SK-N-SH treated with all-trans-retinoic acid at 6 μM for 48 hours (cell line): Measurements from ENCODE around the gene NOL8.

ENCODE experiments used
- ATAC-seq: fragments of 200-7000 bp; cut with Tn5 transposase; 3 replicates; pipeline ENCODE4 v1.9.1; 2020; ENCODE audit warnings: mild to moderate bottlenecking, moderate library complexity
- ARNTL ChIP-seq: fragments of 450-650 bp; formaldehyde crosslinking; IDR thresholded peaks from 2 replicates; pipeline ENCODE4 v1.5.0; 2020; ENCODE audit warnings: low read depth, mild to moderate bottlenecking, moderate library complexity, borderline replicate concordance
- BACH2 ChIP-seq: fragments of 250-450 bp; sonication (Bioruptor Pico); IDR thresholded peaks from 2 replicates; pipeline ENCODE4 v1.9.0; 2021; ENCODE audit warnings: mild to moderate bottlenecking, borderline replicate concordance
- CSDC2 ChIP-seq: fragments of 250-450 bp; sonication (Bioruptor Pico); IDR thresholded peaks from 2 replicates; pipeline ENCODE4 v1.5.0; 2020; ENCODE audit warnings: mild to moderate bottlenecking, moderate library complexity
- ESRRG ChIP-seq: fragments of 250-450 bp; sonication (Bioruptor Pico); IDR thresholded peaks from 2 replicates; pipeline ENCODE4 v1.6.1; 2021; ENCODE audit warnings: mild to moderate bottlenecking
- GLIS3 ChIP-seq: fragments of 250-450 bp; sonication (Bioruptor Pico); IDR thresholded peaks from 2 replicates; pipeline ENCODE4 v1.5.0; 2020; ENCODE audit warnings: mild to moderate bottlenecking, moderate library complexity
- ISL1 ChIP-seq: fragments of 250-450 bp; sonication (Bioruptor Pico); IDR thresholded peaks from 2 replicates; pipeline ENCODE4 v2.1.2; 2022; ENCODE audit warnings: mild to moderate bottlenecking, moderate library complexity
- OSR1 ChIP-seq: fragments of 250-450 bp; sonication (Bioruptor Pico); IDR thresholded peaks from 2 replicates; pipeline ENCODE4 v1.8.0; 2022; ENCODE audit warnings: moderate library complexity, mild to moderate bottlenecking, inconsistent platforms
- PATZ1 ChIP-seq: fragments of 250-450 bp; sonication (Bioruptor Pico); IDR thresholded peaks from 2 replicates; pipeline ENCODE4 v1.8.0; 2020; ENCODE audit warnings: mild to moderate bottlenecking, moderate library complexity, borderline replicate concordance
- POU6F1 ChIP-seq: fragments of 250-450 bp; sonication (Bioruptor Pico); IDR thresholded peaks from 2 replicates; pipeline ENCODE4 v1.8.0; 2021; ENCODE audit warnings: low read depth, mild to moderate bottlenecking, moderate library complexity, borderline replicate concordance
- PPARA ChIP-seq: fragments of 250-450 bp; sonication (Bioruptor Pico); IDR thresholded peaks from 2 replicates; pipeline ENCODE4 v1.5.0; 2020; ENCODE audit warnings: mild to moderate bottlenecking, borderline replicate concordance
- RARB ChIP-seq: fragments of 250-450 bp; sonication (Bioruptor Pico); IDR thresholded peaks from 2 replicates; pipeline ENCODE4 v1.8.0; 2021; ENCODE audit warnings: mild to moderate bottlenecking, moderate library complexity
- SNAI2 ChIP-seq: fragments of 250-450 bp; sonication (Bioruptor Pico); IDR thresholded peaks from 2 replicates; pipeline ENCODE4 v1.5.0; 2020; ENCODE audit warnings: mild to moderate bottlenecking, moderate library complexity
- TCF4 ChIP-seq: fragments of 250-450 bp; sonication (Bioruptor Pico); IDR thresholded peaks from 2 replicates; pipeline ENCODE4 v1.8.0; 2021; ENCODE audit warnings: mild to moderate bottlenecking, moderate library complexity, borderline replicate concordance
- TOX ChIP-seq: fragments of 250-450 bp; sonication (Bioruptor Pico); IDR thresholded peaks from 2 replicates; pipeline ENCODE4 v1.8.0; 2021; ENCODE audit warnings: mild to moderate bottlenecking, moderate library complexity, borderline replicate concordance
- ZC3H10 ChIP-seq: fragments of 250-450 bp; sonication (Bioruptor Pico); IDR thresholded peaks from 2 replicates; pipeline ENCODE4 v1.5.1; 2021; ENCODE audit warnings: mild to moderate bottlenecking, moderate library complexity
- ZFP3 ChIP-seq: fragments of 250-450 bp; sonication (Bioruptor Pico); IDR thresholded peaks from 2 replicates; pipeline ENCODE4 v1.5.0; 2020; ENCODE audit warnings: mild to moderate bottlenecking, moderate library complexity
- ZFP30 ChIP-seq: fragments of 450-650 bp; formaldehyde crosslinking; IDR thresholded peaks from 2 replicates; pipeline ENCODE4 v1.5.0; 2022; ENCODE audit warnings: mild to moderate bottlenecking, moderate library complexity
- ZNF565 ChIP-seq: fragments of 450-650 bp; formaldehyde crosslinking; conservative IDR thresholded peaks from 2 replicates; pipeline ENCODE4 v1.5.0; 2020; ENCODE audit warnings: low read depth, mild to moderate bottlenecking, moderate library complexity
- ZNF70 ChIP-seq: fragments of 450-650 bp; formaldehyde crosslinking; IDR thresholded peaks from 2 replicates; pipeline ENCODE4 v1.5.0; 2020; ENCODE audit warnings: mild to moderate bottlenecking, moderate library complexity
- ZNF8 ChIP-seq: fragments of 450-650 bp; formaldehyde crosslinking; IDR thresholded peaks from 2 replicates; pipeline ENCODE4 v1.5.0; 2020; ENCODE audit warnings: mild to moderate bottlenecking, moderate library complexity
- TF ChIP-seq, protein P1 (sequence below): fragments of 250-450 bp; sonication (Bioruptor Pico); IDR thresholded peaks from 2 replicates; pipeline ENCODE4 v1.5.1; 2021; ENCODE audit warnings: mild to moderate bottlenecking, moderate library complexity
- TF ChIP-seq, protein P2 (sequence below): fragments of 250-450 bp; sonication (Bioruptor Pico); IDR thresholded peaks from 2 replicates; pipeline ENCODE4 v1.5.0; 2020; ENCODE audit warnings: mild to moderate bottlenecking, moderate library complexity

Gene NOL8

DNA sequence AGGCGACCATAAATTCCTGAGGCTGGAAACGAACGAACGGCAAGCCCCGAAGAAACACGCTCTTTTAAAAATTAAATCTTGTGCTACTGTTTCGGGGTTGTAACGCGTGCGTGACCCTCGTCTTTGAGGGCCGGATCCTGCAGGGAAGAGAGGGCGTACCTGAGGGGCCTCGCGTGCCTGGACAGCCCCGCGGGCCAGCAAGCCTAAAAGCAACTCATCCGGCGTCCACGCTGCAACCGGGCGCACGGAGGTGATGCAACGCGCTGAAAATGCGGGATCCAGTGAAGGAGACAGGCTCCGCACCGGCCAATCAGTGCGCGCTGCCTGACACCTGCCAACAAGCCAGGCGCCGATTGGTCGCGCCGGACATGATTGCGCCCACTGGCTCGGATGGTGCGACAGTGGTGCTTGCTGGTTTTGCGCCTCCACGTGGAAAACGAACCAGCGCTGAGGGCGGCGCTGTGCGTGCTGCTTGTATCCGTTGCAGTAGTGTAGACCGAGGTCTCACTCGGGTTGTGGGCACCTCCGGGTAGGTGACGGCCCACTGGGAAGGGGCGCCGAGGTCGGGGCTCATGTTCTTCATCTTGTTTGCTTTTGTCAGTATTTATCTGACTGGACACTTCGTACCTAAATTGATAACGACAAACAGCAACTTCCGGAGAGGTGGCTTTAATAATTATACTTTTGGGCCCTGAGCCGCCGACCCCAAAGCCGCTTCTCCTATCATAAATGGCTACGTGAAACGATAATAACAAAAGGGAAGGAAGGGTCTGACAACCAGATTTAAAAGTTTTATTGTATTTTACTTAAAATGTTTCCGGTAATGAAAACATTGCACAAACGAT, 31.5 kb downstream of the NOL8 start, which contains the start of gene IARS1:
Gene IARS1 (minus strand): TSS at position 246 of the 845 bp plus-strand sequence. CDS start 4,278 bp downstream, outside the sequence.
- ATAC-seq: peak; percentile 99
- TF ChIP-seq GLIS3 (CRISPR knock-in tag) (no peak), ZFP3 (CRISPR knock-in tag) (no peak), PPARA (CRISPR knock-in tag) (no peak), RARB (no peak), ZNF70 (CRISPR knock-in tag) (no peak), PATZ1 (no peak), TCF4 (CRISPR knock-in tag) (no peak), ISL1 (CRISPR knock-in tag) (no peak), ZNF8 (CRISPR knock-in tag) (no peak), ESRRG (CRISPR knock-in tag) (no peak), OSR1 (CRISPR knock-in tag) (no peak), ARNTL (CRISPR knock-in tag) (no peak), BACH2 (no peak), SNAI2 (CRISPR knock-in tag) (no peak), ZFP30 (no peak)
- TF ChIP-seq, protein P1, sequence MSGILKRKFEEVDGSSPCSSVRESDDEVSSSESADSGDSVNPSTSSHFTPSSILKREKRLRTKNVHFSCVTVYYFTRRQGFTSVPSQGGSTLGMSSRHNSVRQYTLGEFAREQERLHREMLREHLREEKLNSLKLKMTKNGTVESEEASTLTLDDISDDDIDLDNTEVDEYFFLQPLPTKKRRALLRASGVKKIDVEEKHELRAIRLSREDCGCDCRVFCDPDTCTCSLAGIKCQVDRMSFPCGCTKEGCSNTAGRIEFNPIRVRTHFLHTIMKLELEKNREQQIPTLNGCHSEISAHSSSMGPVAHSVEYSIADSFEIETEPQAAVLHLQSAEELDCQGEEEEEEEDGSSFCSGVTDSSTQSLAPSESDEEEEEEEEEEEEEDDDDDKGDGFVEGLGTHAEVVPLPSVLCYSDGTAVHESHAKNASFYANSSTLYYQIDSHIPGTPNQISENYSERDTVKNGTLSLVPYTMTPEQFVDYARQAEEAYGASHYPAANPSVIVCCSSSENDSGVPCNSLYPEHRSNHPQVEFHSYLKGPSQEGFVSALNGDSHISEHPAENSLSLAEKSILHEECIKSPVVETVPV (CRISPR knock-in tag): no peak

- TF ChIP-seq BACH2 (no peak), PATZ1 (no peak), ZNF8 (CRISPR knock-in tag) (no peak), ARNTL (CRISPR knock-in tag) (no peak), TOX (CRISPR knock-in tag) (no peak), ESRRG (CRISPR knock-in tag) (no peak), CSDC2 (no peak), ZC3H10 (CRISPR knock-in tag) (no peak), ZFP3 (CRISPR knock-in tag) (no peak), ZNF70 (CRISPR knock-in tag) (no peak), RARB (no peak), ISL1 (CRISPR knock-in tag) (no peak), ZNF565 (CRISPR knock-in tag) (no peak), POU6F1 (CRISPR knock-in tag) (no peak)
- TF ChIP-seq, protein P1 (CRISPR knock-in tag): no peak
- TF ChIP-seq, protein P2, sequence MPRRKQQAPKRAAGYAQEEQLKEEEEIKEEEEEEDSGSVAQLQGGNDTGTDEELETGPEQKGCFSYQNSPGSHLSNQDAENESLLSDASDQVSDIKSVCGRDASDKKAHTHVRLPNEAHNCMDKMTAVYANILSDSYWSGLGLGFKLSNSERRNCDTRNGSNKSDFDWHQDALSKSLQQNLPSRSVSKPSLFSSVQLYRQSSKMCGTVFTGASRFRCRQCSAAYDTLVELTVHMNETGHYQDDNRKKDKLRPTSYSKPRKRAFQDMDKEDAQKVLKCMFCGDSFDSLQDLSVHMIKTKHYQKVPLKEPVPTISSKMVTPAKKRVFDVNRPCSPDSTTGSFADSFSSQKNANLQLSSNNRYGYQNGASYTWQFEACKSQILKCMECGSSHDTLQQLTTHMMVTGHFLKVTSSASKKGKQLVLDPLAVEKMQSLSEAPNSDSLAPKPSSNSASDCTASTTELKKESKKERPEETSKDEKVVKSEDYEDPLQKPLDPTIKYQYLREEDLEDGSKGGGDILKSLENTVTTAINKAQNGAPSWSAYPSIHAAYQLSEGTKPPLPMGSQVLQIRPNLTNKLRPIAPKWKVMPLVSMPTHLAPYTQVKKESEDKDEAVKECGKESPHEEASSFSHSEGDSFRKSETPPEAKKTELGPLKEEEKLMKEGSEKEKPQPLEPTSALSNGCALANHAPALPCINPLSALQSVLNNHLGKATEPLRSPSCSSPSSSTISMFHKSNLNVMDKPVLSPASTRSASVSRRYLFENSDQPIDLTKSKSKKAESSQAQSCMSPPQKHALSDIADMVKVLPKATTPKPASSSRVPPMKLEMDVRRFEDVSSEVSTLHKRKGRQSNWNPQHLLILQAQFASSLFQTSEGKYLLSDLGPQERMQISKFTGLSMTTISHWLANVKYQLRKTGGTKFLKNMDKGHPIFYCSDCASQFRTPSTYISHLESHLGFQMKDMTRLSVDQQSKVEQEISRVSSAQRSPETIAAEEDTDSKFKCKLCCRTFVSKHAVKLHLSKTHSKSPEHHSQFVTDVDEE (CRISPR knock-in tag): no peak
- ATAC-seq: no peak
Measured at GRCh38 chr9:92293075-92293354, 32.1 kb downstream of the NOL8 start.
